Upper lobe of left lung (tissue), 4 donors: ENCODE results near the gene SYPL2.

ENCODE experiments used
- CTCF ChIP-seq, 6 experiments: fragments of 450-650 bp in 4 of 6; fragments of 200-600 bp in 2 of 6; sonication (generic) in 2 of 6; IDR thresholded peaks; one replicate each; pipeline ENCODE4 v1.5.1; 2016 to 2019; ENCODE audit warnings: antibody characterized with exemption in 6 of 6
- POLR2A ChIP-seq, 4 donors: fragments of 450-650 bp; IDR thresholded peaks; one replicate each; pipeline ENCODE4 v1.5.1; 2016 to 2017; ENCODE audit warnings: antibody characterized with exemption in 4 of 4, mild to moderate bottlenecking in 2 of 4
- POLR2AphosphoS5 ChIP-seq, 2 donors: sonication (generic); formaldehyde crosslinking; IDR thresholded peaks; one replicate each; pipeline ENCODE4 v1.5.1; 2017; ENCODE audit warnings: antibody characterized with exemption in 2 of 2

GRCh38 chr1:109483672-109484518 is 17.5 kb downstream of the SYPL2 start, which contains the start of gene ATXN7L2:
- peak in 3 of 4 donors; percentile 24 to 77 (median 64) for TF ChIP-seq POLR2A (IDR thresholded peaks at IDR 0.05)
- peak; percentile 42 to 48 for TF ChIP-seq POLR2AphosphoS5 (IDR thresholded peaks at IDR 0.05)
- peak in 2 of 6 experiments; percentile 13 to 17 for TF ChIP-seq CTCF (IDR thresholded peaks at IDR 0.05)
